ENCODE measurements around the gene LRRC25. TPM values are rescaled to one million over a fixed set of nuclear protein-coding genes. Genes with fewer than 3 reads are reported as not detected.

LRRC25 gene
- total RNA-seq, 2 experiments from 2014 or later: 0.98 to 4.1 TPM

DNA sequence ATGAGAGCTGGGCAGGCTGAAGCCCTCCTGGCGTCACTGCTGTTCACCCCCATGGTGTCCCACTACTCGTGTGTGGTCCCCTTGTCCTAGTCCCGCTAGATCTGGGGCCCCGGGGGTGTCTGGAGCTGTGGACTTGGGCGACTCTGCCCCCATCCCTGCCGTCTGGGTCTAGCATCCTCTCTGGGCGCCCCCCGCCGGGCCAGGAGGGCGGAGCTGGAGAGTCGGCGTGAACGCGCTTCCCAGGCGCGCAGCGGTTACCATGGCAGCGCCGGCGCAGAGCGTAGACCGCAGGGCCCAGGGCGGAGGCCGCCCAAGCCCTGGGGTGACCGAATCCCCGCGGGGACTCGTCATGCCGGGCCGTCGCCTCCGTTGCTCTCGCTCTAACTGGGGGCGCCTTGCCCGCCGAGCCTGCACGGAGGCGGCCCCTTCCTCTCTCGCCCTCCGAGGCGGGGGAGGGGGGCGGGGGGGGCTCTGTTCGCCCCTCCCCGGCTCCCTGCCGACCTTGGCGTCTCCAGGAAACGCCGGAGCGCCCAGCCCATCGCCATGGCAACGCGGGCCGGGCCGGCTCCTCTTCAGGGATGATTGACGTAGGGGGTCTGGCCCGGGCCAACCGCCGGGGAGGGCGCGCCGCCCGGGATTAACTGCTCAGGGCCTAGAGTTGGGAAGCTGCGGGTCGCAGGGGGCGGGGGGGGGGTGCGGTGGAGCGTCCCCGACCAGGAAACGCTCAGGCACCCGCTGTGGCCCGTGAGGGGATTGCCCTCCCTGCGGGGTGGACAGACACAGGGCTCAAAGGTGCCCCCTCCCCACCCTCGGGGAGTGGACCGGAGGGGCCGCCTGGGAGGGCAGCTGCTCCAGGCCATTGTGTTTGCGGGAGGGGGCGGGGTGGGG, 31.6 kb upstream of the LRRC25 start:
- no peaks in the 10 kb centered on the region for H3K9me3 ChIP-seq (ENCODE audit: low read length)
- ChIA-PET POLR2A (interaction anchor here (0.6 to 1.0 kb wide), 2 partner anchors 9 to 372 kb away, joined by 3 read pairs; no protein-coding TSS in a partner anchor), CTCF (ENCODE audit: unreplicated experiment) (no interaction called here)
- no peaks in the 10 kb centered on the region; the same call in 1 of the 2 replicates for H3K79me2 ChIP-seq (ENCODE audit: insufficient read depth, low read depth, low read length)
- no TSS peak for BruUV-seq (replicated peaks)
- H3K9me2 ChIP-seq (ENCODE audit: insufficient read depth, low read length): no peaks in the 10 kb centered on the region
- peak overlapping the region; percentile 41 for H3K4me3 ChIP-seq (ENCODE audit: low read depth, low read length, poor library complexity, severe bottlenecking)
- TF ChIP-seq EZH2phosphoT487 (IDR thresholded peaks at IDR 0.05; ENCODE audit: borderline replicate concordance, low read depth, low read length): no peak
- TF ChIP-seq, protein P1, sequence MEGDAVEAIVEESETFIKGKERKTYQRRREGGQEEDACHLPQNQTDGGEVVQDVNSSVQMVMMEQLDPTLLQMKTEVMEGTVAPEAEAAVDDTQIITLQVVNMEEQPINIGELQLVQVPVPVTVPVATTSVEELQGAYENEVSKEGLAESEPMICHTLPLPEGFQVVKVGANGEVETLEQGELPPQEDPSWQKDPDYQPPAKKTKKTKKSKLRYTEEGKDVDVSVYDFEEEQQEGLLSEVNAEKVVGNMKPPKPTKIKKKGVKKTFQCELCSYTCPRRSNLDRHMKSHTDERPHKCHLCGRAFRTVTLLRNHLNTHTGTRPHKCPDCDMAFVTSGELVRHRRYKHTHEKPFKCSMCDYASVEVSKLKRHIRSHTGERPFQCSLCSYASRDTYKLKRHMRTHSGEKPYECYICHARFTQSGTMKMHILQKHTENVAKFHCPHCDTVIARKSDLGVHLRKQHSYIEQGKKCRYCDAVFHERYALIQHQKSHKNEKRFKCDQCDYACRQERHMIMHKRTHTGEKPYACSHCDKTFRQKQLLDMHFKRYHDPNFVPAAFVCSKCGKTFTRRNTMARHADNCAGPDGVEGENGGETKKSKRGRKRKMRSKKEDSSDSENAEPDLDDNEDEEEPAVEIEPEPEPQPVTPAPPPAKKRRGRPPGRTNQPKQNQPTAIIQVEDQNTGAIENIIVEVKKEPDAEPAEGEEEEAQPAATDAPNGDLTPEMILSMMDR (conservative IDR thresholded peaks at IDR 0.05; ENCODE audit: low read length): 0 out of 2 replicates have a peak, but pooled peaks have one; percentile 29
- H3K4me2 ChIP-seq (ENCODE audit: low read length): peak overlapping the region; percentile 66
- intact Hi-C loops (cut with micrococcal nuclease; ENCODE audit: unreplicated experiment): loop anchor here (10.0 kb wide), 1 partner anchor 406 kb away; the partner anchor contains the start of gene UPF1
- peak; percentile 83 for DNase-seq (ENCODE audit: low spot score)
- no peaks in the 10 kb centered on the region for H3K36me3 ChIP-seq (ENCODE audit: insufficient read depth, low read length)
- no peaks in the 10 kb centered on the region; the same call in 1 of the 2 replicates for H4K20me1 ChIP-seq (ENCODE audit: insufficient read depth, low read length)
- H2AFZ ChIP-seq (ENCODE audit: low read length): no peak overlapping the region
- peaks cover 53% of the 10 kb centered on the region for H3K4me1 ChIP-seq (ENCODE audit: insufficient read depth, low read length, poor library complexity, severe bottlenecking)
- peak overlapping the region; percentile 37 for H3K27ac ChIP-seq (ENCODE audit: low read depth, low read length, poor library complexity, severe bottlenecking)

DNA sequence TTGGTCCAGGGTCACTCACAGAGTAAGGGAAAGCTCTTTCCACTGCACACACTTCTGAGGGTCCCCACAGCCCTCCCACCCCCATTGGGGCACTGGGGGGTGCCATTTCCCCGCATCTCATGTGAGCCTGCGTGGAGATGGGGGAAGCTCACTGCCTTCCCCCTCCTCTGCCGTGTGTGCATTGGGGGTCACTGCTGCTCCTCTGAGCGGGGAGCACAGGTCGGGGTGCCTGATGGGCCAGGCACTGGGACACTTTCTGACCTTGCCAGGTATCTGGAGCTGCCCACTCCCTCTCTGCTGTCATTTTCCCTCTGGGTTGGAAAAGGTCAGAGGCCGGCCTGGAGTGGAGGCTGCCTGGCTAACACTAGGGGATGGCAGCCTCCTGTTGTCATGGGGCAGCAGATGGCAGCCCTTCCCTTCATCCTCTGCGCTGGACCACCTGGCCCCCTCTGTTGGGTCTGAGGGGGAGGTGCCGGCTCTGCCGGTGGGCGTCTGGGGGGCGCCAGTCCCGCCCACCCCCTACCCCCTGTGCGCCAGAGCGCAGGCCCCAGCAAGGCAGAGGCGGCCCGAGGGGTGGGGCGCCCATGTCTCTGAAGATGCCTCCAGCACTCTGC, 30.9 kb upstream of the LRRC25 start:
- CTCF ChIA-PET (ENCODE audit: unreplicated experiment): no interaction called here
- Histone ChIP-seq H3K4me2 (ENCODE audit: low read length) (peak overlapping the region; percentile 66), H2AFZ (ENCODE audit: low read length) (no peak overlapping the region), H3K27ac (ENCODE audit: low read depth, low read length, poor library complexity, severe bottlenecking) (peak overlapping the region; percentile 37), H4K20me1 (ENCODE audit: insufficient read depth, low read length) (no peaks in the 10 kb centered on the region; the same call in 1 of the 2 replicates), H3K36me3 (ENCODE audit: insufficient read depth, low read length) (no peaks in the 10 kb centered on the region), H3K79me2 (ENCODE audit: insufficient read depth, low read depth, low read length) (peaks cover 3% of the 10 kb centered on the region; the same call in 1 of the 2 replicates), H3K9me2 (ENCODE audit: insufficient read depth, low read length) (no peaks in the 10 kb centered on the region), H3K9me3 (ENCODE audit: low read length) (no peaks in the 10 kb centered on the region), H3K4me3 (ENCODE audit: low read depth, low read length, poor library complexity, severe bottlenecking) (no peak overlapping the region), H3K4me1 (ENCODE audit: insufficient read depth, low read length, poor library complexity, severe bottlenecking) (peaks cover 59% of the 10 kb centered on the region)
- DNase-seq (ENCODE audit: low spot score): no peak
- no peak for TF ChIP-seq EZH2phosphoT487 (IDR thresholded peaks at IDR 0.05; ENCODE audit: borderline replicate concordance, low read depth, low read length)
- TF ChIP-seq, protein P1 (conservative IDR thresholded peaks at IDR 0.05; ENCODE audit: low read length): no peak
- POLR2A ChIA-PET: interaction anchor here (1.0 kb wide), 1 partner anchor 372 kb away, joined by 3 read pairs; no protein-coding TSS in a partner anchor
- intact Hi-C loops (cut with micrococcal nuclease; ENCODE audit: unreplicated experiment): loop anchor here (10.0 kb wide), 1 partner anchor 407 kb away; the partner anchor contains the start of gene UPF1
- BruUV-seq (replicated peaks): no TSS peak

Measured in OCI-LY7 (cell line).